Measurements from ENCODE around the gene ENHO.

The ENHO gene

GRCh38 chr9:34475097-34475496, 47.7 kb downstream of the ENHO start:
- DNase-seq (ENCODE audit: low read depth): no peak

Data from activated T-cell treated with anti-CD3 and anti-CD28 coated beads for 1 hour (primary cell).